HG02852 (cell line): Measurements from ENCODE around the gene NINJ1.

ENCODE experiments used
- ATAC-seq: cut with Tn5 transposase; IDR thresholded peaks from one replicate; pipeline ENCODE4 v1.9.1; 2021; ENCODE audit warnings: mild to moderate bottlenecking, moderate library complexity; ENCODE audit not compliant: unreplicated experiment

The NINJ1 gene

DNA sequence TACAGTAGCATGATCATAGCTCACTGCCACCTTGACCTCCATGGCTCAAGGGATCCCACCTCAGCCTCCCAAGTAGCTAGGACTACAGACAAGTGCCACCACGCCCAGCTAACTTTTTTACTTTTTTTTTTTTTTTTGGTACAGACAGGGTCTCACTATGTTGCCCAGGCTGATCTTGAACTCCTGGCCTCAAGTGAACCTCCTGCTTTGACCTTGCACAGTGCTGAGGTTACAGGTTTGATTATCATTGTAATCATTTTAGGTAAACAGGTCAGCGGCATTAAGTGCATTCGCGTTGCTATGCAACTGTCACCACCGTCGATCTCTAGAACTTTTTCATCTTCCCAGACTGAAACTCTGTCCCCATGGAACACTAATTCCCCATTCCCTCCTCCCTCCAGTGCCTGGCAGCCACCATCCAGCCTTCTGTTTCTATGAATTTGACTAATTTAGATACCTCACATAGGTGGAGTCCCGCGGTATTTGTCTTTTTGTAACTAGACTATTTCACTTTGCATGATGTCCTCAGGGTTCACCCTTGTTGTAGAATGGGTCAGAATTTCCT lies 43.9 kb downstream of the NINJ1 start:
- ATAC-seq: no peak

DNA sequence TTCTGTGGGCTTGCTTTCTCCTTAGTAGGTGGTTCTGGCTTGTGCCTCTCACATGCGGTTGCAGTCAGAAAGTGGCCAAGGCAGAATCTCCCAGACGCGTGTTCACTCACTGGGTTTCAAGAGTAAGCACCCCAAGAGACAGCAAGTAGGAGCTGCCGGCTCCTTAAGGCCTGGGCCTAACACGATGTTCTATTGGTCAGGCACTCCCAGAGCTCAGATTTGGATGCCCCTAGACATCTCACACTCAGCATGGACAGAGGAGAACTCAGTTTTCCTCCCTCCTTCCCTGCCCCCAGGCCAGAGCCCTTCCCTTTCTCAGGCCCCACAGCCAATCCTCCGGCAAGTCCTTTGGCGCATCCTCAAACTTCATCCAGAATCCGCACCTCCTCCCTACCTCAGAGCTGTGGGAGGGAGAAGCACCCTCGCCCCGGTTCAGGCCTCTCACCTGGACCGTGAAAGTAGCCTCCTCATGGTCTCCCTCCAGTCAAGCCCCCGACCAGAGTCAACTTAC lies 44.5 kb downstream of the NINJ1 start:
- ATAC-seq: no peak

- ATAC-seq: no peak
These were observed 45.0 kb downstream of the NINJ1 start for GRCh38 chr9:93089024-93089423.

DNA sequence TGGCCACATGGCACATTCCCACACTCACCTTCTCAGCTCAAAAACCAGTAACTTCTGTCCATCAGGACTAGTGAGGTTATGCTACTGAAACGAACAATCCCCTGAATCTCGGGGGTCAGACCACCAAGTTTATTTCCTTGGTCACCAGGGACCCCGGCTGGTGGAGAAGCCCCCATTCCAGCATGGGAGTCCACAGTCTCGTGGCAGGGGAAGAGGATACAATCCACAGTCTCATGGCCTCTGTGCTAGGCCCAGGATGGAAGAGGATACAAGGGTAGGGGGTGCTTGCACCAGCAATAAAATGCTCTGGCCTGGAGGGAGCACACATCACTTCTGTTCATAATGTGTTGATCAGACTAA lies 45.4 kb downstream of the NINJ1 start:
- no peak for ATAC-seq

DNA sequence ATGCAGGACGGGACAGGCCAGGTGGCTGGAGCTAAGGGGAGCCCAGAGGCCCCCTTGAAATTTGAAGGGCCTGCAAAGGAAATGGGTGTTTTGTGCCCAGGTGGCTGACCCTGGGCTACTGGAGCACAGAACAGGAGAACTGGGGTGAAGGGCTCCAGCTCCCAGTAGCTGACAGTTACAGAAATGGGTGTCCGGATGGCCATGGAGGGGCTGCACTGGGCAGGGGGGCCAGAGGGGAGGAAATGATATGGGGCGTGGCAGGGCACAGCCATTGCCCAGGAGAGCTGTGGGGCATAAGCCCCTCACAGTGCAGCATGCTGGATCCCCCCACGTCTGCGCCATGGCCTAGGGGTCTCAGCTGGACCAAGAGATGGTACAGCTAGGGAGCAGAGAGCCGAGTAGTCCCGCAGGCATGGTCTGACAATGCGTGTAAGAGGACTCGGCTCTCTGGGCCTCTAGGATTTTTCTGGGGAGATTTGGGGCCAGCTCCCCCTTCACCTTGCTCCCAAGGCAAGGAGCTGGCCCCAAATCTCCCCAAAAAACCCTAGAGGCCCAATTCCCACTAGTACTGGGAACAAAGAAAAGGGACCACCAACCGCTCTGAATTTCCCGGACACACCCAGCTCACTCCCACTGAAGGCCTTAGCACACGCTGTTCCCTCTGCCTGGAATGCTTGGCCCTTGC lies 45.9 kb downstream of the NINJ1 start:
- ATAC-seq: no peak

- ATAC-seq: no peak
These were observed 47.4 kb downstream of the NINJ1 start for GRCh38 chr9:93086447-93087224.

DNA sequence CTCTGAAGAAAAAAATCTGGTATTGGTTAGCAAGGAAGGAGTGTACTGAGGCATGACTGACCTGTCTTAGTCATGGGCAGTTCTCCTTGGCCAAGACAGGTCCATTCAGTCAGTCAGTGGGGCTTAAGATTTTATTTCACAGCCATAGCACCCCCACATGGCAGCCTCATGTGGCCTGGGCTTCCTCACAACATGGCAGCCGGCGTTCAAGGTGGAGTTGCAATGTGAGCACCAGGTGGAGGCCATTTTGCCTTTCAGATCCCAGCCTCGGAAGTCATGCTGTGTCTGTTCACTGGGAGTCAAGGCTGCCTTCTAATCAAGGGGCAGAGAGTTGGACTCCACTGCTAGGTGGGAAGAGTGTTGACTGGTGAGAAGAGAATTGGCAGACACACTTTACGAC lies 48.4 kb downstream of the NINJ1 start:
- no peak for ATAC-seq

DNA sequence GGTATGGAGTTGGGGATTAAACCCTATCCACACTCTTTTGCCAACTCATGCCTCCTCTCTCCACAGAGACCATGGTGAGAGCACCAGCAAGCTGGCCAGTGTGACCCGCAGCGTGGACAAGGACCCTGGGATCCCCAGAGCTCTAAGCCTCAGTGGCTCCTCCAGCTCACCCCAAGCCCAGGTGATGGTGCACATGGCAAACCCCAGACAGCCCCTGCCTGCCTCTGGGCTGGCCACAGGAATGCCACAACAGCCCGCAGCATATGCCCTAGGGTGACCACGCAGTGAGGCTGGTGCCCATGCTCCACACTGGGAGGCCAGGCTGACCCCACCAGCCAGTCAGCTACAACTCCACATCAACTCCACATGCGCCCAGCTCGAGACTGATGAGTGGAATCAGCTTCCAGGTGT lies 49.6 kb downstream of the NINJ1 start:
- no peak for ATAC-seq

DNA sequence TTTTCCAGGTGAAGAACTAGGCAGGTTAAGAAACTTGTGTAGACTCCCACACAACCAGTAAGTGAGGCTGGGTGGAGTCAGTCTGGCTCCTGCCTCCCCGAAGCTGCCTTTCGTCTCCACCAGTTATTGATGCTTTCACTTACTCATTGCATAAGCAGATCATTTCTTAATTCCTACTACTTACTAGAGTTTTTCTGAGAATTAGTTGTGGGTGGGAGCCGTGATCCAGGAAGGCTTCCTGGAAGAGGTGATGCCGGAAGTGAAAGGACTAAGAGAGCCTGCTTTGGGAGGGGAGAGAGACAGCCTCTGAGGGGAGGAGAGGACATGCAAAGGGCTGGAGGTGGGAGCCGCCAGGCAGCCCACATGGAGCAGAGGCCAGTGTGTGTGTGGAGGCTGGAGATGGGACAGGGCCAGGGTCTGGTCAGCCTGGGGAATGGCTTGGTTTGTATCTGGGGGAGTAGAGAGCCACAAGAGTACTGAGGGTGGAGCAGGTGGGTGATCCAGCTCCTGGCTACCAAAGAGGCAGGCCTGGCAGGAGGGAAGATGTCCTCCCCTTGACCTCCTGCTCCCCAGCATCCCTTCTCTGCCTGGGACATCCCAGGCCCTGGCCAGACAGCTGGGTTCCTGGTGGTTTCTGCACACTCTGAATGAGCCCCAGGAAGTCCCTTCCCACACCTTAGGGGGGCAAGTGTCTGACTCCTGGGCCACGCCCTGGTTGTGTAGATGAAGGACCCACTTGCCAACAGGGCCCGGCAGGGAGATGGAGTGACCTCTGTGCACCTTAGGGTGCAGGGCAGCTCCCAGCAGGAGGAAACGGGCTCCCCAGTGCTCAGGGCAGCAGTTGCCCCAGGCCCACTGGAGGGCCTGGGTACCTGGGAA lies 50.2 kb downstream of the NINJ1 start:
- no peak for ATAC-seq

GRCh38 chr9:93082841-93083411 lies 51.1 kb downstream of the NINJ1 start:
- no peak for ATAC-seq

- ATAC-seq: no peak
These were observed 52.1 kb downstream of the NINJ1 start for GRCh38 chr9:93081931-93082330.

GRCh38 chr9:93081081-93081529 lies 52.9 kb downstream of the NINJ1 start:
- no peak for ATAC-seq

GRCh38 chr9:93080406-93080805 lies 53.6 kb downstream of the NINJ1 start:
- ATAC-seq: no peak

GRCh38 chr9:93079371-93079770 lies 54.7 kb downstream of the NINJ1 start:
- ATAC-seq: no peak

DNA sequence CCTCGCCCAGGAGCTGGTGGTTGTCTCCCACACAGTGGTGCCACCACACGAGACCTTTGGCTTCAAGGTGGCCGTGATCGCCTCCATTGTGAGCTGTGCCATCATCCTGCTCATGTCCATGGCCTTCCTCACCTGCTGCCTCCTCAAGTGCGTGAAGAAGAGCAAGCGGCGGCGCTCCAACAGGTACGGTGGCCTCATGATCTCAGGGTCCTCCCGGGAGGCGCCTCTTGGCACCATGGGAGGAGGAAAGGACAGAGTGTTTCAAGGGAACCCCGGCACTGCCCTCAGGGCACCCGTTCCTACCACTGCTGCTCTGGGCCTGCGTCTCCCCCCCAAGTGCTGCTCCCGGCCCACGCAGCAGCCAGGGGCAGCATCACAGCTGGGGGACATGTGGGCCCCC lies 56.2 kb downstream of the NINJ1 start:
- ATAC-seq: no peak

DNA sequence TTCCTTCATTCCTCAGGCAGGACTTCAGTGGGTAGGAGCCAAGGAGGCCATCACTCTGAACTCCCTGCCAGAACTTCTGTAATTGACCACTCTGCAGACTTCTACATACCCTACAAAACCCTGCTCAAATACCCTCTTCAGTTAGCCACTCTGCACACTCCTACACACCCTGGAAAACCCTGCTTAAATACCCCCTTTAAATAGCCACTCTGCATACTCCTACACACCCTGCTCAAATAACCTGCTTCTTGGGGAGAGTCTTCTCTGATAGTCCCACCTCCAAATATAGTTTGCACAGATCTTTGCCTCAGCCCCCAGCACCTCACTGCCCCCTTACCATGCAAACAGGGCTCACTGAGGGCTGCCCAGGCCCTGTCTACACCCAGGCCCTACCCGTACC lies 56.7 kb downstream of the NINJ1 start:
- ATAC-seq: no peak

DNA sequence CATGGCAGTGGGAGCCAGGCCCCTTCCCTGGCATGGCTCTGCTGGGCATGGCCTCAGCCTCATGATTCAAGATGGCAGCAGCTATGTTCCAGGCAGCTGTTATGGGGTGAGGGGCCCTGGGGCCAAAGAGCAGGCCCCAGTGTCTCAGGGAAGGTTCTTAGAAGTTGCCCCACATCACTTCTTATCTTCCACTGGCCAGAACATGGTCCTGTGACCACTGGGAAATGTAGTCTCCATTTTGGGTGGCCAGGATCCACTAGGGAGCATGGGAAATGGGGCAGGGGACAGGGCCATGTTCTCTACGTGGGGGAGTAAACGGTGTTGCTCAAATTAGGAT lies 57.3 kb downstream of the NINJ1 start:
- no peak for ATAC-seq

- no peak for ATAC-seq
These were observed 57.8 kb downstream of the NINJ1 start for GRCh38 chr9:93076101-93076791.

DNA sequence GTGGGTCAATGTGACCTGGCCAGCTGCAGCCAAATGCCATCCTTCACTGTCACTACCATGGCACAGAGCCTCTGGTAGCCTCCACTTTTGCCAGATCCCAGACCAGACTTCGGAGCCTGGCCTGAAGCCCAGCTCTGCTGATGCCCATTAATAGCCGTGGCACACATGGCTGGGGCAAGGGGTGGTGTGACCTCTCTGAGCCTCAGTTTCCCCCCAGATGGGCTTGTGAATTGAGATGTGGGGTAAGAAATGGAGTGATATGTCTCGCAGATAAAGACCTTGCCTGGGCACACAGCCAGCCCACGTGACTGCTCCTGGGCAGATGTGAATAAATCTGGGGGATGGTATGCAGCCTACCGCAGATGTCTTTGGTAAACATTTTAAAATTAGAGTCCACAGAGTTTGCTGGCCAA lies 61.7 kb downstream of the NINJ1 start:
- ATAC-seq: no peak
